Measurements from ENCODE around the gene PPM1E. TPM values are rescaled to one million over a fixed set of nuclear protein-coding genes. Genes with fewer than 3 reads are reported as not detected.

PPM1E gene
- total and polyA plus RNA-seq, 11 donors = 0.20 to 4.0 (median 0.50) TPM

DNA sequence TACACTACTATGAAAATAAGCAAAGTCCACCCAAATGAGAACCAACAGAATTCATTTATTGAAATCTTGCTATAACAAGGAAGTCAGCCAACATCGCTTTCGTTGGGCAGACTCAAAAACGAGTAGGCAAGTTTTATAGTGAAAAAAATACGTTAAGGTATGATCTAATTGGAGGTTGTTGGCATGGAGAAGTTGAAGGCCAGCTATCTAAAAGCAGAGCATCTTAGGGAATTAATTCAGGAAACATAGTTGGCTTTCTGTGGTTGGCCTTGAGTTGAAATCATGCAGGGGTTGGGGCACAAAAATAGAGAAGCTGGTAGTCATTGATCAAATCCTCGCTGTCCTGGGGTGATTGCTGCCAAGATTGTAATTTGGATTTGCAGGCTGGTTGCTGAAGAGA, 118.3 kb downstream of the PPM1E start:
- Histone ChIP-seq H3K4me1 (no peaks in the 10 kb centered on the region), H3K4me3 (no peak overlapping the region), H3K27me3 (peaks cover 0 to 2% (median 0%) of the 10 kb centered on the region in 9 donors), H3K9me3 (no peaks in the 10 kb centered on the region), H3K36me3 (no peaks in the 10 kb centered on the region), H3K27ac (no peak overlapping the region)
- no peak for DNase-seq
- TF ChIP-seq, protein P1, sequence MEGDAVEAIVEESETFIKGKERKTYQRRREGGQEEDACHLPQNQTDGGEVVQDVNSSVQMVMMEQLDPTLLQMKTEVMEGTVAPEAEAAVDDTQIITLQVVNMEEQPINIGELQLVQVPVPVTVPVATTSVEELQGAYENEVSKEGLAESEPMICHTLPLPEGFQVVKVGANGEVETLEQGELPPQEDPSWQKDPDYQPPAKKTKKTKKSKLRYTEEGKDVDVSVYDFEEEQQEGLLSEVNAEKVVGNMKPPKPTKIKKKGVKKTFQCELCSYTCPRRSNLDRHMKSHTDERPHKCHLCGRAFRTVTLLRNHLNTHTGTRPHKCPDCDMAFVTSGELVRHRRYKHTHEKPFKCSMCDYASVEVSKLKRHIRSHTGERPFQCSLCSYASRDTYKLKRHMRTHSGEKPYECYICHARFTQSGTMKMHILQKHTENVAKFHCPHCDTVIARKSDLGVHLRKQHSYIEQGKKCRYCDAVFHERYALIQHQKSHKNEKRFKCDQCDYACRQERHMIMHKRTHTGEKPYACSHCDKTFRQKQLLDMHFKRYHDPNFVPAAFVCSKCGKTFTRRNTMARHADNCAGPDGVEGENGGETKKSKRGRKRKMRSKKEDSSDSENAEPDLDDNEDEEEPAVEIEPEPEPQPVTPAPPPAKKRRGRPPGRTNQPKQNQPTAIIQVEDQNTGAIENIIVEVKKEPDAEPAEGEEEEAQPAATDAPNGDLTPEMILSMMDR (IDR thresholded peaks at IDR 0.05) = no peak
- TF ChIP-seq POLR2A (IDR thresholded peaks at IDR 0.05) = no peak
- ATAC-seq = no peak
- intact Hi-C loops (cut with DNase I) = no loop called here
- WGBS, 4 donors = 70 to 76% (median 73%) methylated on average over 5 of the region's 5 CpGs

DNA sequence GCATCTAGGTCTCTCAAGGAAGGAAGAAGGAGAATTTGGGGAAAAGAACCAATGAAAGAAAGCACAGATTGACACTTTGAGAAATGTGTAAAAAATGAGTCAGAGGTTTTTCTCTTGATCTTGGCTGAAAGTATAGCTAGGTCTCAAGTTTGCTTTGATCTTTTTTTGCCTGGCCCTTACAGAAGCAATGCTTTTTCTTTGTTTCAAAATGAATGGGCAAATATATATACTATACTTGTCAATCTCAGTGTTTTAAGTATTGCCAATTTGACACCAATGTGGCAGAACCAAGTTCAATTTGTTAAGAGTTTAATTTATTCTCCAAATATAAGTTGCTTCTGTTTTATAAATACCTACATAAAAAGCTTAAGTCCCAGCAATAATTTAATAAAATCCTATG, 119.6 kb downstream of the PPM1E start:
- intact Hi-C loops (cut with DNase I) = no loop called here
- no peaks in the 10 kb centered on the region for H3K4me1 ChIP-seq
- no peak overlapping the region for H3K27ac ChIP-seq
- ATAC-seq (no peak), DNase-seq (no peak)
- H3K9me3 ChIP-seq = no peaks in the 10 kb centered on the region
- TF ChIP-seq POLR2A (IDR thresholded peaks at IDR 0.05) = no peak
- TF ChIP-seq, protein P1 (IDR thresholded peaks at IDR 0.05) = no peak
- peaks cover 0 to 2% (median 0%) of the 10 kb centered on the region in 9 donors for H3K27me3 ChIP-seq
- H3K36me3 ChIP-seq = no peaks in the 10 kb centered on the region
- no peak overlapping the region for H3K4me3 ChIP-seq

DNA sequence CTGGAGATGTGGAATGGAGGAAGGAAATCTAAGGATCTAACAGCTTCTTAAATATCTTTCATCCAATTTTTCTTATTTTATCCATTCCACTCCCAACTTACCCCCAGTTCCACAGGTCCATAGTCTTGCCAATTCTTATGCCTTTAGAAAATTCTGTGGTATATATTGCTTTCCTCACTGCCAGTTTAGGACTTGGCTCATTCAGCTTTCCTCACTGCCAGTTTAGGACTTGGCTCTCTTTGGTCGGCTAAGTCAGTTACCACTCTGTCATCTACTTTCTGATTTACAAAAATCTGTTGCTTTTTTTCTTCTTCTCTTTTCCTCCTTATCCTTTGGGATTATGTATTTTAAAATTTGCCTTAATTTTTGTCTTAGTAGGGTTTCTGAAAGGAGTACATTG, 128.5 kb downstream of the PPM1E start:
- WGBS, 4 donors = 83 to 87% (median 85%) methylated on average over 1 of the region's 1 CpG
- TF ChIP-seq, protein P1 (IDR thresholded peaks at IDR 0.05) = no peak
- TF ChIP-seq POLR2A (IDR thresholded peaks at IDR 0.05) = no peak
- ATAC-seq = no peak
- intact Hi-C loops (cut with DNase I) = no loop called here
- Histone ChIP-seq H3K9me3 (peaks cover 0 to 2% (median 0%) of the 10 kb centered on the region in 12 donors), H3K27me3 (peaks cover 0 to 6% (median 0%) of the 10 kb centered on the region in 9 donors), H3K27ac (no peak overlapping the region), H3K4me1 (no peaks in the 10 kb centered on the region), H3K4me3 (no peak overlapping the region), H3K36me3 (no peaks in the 10 kb centered on the region)
- no peak for DNase-seq

DNA sequence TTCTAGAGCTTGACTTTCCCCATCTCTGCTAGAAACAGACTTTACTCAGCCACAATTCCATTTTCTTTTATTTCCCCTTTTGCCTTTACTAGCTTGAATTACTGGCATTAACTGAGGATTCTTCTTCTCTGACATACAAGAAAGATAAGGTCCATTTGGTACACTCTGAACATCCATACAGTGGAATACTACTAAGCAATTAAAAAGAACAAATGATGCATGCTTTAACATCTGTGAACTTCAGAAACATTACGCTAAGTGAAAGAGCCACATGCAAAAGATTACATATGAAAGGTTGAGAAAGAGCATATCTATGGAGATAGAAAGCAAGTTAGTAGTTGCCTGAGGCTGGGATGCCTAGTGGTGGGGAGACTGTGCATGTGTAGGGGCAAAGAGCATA, 130.9 kb downstream of the PPM1E start:
- 69 to 85% (median 79%) methylated on average over 1 of the region's 1 CpG for WGBS, 4 donors
- H3K9me3 ChIP-seq = peaks cover 0 to 23% (median 8%) of the 10 kb centered on the region in 12 donors
- TF ChIP-seq POLR2A (IDR thresholded peaks at IDR 0.05) = no peak
- TF ChIP-seq, protein P1 (IDR thresholded peaks at IDR 0.05) = no peak
- intact Hi-C loops (cut with DNase I) = no loop called here
- H3K4me1 ChIP-seq = no peaks in the 10 kb centered on the region
- no peak overlapping the region for H3K4me3 ChIP-seq
- no peaks in the 10 kb centered on the region for H3K36me3 ChIP-seq
- ATAC-seq (no peak), DNase-seq (no peak)
- peaks cover 0 to 6% (median 0%) of the 10 kb centered on the region in 9 donors for H3K27me3 ChIP-seq
- H3K27ac ChIP-seq = no peak overlapping the region

Data from heart left ventricle (tissue), 16 donors.